ENCODE measurements around the gene RARA. TPM values are rescaled to one million over a fixed set of nuclear protein-coding genes. Genes with fewer than 3 reads are reported as not detected.

RARA gene
- polyA plus RNA-seq, 3 donors: 7.8 to 54.3 (median 44.0) TPM

DNA sequence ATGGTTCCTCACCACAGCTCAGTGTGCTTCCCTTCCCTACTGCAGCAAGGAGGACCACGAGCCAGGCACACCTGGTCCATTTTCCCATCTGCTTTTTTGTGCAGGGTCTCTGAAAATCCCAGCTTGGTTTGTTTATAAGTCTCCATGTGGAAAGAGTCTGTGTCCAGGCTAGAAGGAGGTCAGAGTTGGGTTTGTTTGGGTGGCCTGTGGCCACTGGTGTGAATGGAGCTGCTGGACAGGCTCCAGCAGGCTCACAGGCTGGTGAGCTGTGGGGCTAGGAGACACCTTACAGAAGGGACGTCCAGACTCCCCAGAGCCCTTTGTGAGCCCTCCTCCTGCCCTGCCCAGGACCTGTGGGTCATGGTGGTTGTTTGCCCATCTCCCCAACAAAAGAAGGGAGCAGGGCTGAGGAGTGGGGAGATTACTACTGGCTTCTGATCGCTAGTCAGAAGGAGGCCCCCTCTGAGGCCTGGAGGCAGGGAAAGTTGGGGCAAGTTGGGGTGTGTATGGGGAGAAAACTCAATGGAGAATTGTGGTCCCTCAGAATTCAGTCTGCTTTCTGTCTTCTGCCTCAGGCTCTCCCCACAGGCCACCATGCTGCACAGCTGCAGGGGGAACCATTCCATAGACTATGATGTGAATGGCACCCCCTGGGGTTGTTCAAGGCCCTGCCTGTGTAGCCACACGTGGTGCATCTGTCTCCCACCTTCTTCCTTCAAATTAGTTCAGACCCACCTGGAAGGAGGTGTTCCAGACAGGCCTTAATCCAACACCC, 4.1 kb downstream of the RARA start:
- H3K27ac ChIP-seq (ENCODE audit: low read depth, low read length): no peak overlapping the region
- 71 to 84% (median 77%) methylated on average over 4 of the region's 4 CpGs for WGBS, 3 donors

- 69 to 80% (median 80%) methylated on average over 6 to 7 of the region's 7 CpGs for WGBS, 3 donors
- no peak overlapping the region for H3K27ac ChIP-seq (ENCODE audit: low read depth, low read length)
Observed at GRCh38 chr17:40313668-40314583, 4.9 kb downstream of the RARA start.

GRCh38 chr17:40314584-40314956, 5.6 kb downstream of the RARA start:
- WGBS, 3 donors: 29 to 39% (median 31%) methylated on average over 3 of the region's 3 CpGs
- H3K27ac ChIP-seq (ENCODE audit: low read depth, low read length): no peak overlapping the region

GRCh38 chr17:40315206-40315605, 6.2 kb downstream of the RARA start:
- WGBS, 3 donors: 86 to 87% (median 87%) methylated on average over 3 of the region's 3 CpGs
- no peak overlapping the region for H3K27ac ChIP-seq (ENCODE audit: low read depth, low read length)

GRCh38 chr17:40315678-40316570, 6.9 kb downstream of the RARA start:
- no peak overlapping the region for H3K27ac ChIP-seq (ENCODE audit: low read depth, low read length)
- 54 to 63% (median 54%) methylated on average over 9 of the region's 9 CpGs for WGBS, 3 donors

DNA sequence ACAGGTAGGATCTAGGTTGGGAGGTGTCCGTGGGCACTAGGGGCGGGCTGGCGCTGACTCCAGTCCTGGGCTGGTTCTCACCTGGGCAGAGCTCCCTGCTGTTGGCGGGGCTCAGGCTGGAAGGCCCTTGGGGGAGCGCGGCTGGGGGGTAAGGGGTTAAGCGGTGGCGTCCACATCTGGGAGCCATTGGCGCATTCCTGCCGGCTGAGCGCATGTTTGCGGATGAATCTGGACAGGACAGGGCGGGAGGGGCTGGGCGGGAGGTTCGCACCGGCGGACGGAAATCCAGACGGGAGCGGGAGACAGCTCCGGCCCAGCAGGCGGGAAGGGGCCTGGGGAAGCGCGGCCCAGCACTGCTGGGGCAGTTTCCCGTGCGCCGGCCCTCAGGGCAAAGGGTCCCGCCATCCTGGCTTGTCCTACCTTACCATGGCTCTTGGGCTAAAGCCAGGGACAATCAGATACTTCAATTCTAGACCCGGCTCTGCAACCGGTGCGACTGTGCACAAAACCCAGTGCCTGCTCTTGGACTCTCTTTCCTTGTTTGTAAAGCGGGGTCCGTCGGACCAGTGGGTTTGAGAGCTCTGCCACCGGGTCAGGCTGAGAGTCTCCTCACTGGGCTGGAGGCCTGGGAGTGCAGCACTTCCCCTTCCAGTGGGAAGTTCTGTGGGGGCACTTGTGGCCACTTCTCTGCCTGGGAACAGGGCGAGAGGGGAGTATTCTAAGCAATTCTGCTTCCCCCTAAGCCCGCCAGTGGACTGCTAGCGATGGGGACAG, 7.8 kb downstream of the RARA start:
- H3K27ac ChIP-seq (ENCODE audit: low read depth, low read length): no peak overlapping the region
- 25 to 31% (median 28%) methylated on average over 35 to 38 of the region's 38 CpGs for WGBS, 3 donors

- no peak overlapping the region for H3K27ac ChIP-seq (ENCODE audit: low read depth, low read length)
- 7 to 10% (median 7%) methylated on average over 6 of the region's 6 CpGs for whole genome bisulfite sequencing, 3 donors
Observed at GRCh38 chr17:40317345-40317873, 8.4 kb downstream of the RARA start.

GRCh38 chr17:40317880-40318829, 9.2 kb downstream of the RARA start:
- peak overlapping the region; percentile 80 for H3K27ac ChIP-seq (ENCODE audit: low read depth, low read length)
- WGBS, 3 donors: 0% methylated on average over 67 to 70 of the region's 70 CpGs

DNA sequence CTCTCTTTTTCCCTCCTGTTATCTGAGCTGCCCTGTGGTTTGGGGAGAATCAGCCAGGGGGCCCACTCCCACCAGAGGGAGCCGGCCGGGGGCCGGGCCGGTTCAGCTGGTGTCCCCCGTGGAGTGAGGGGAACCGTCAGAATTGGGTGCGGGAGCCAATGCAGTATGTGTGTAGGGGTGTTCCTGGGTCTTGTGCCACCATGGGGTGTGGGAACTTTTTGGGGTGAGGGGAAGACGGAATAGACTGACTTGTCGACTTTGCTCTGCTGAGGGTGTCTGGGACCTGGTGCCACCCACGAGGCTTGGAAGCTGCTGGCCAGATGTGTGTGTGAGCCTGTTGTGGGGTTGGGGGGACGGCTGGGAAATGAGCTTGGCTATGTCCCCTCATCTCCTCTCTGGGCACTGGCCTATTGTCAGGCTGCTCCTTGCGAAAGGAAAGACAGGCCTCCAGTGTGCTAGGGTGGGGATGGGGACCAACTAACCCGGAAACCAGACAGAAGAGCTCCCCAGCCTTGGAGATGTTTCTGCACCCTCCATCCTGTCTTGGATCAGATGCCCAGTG, 9.9 kb downstream of the RARA start:
- H3K27ac ChIP-seq (ENCODE audit: low read depth, low read length): no peak overlapping the region
- WGBS, 3 donors: 8 to 9% (median 9%) methylated on average over 13 of the region's 13 CpGs

- WGBS, 3 donors: 43 to 50% (median 46%) methylated on average over 11 of the region's 11 CpGs
- H3K27ac ChIP-seq (ENCODE audit: low read depth, low read length): no peak overlapping the region
Observed at GRCh38 chr17:40319651-40320540, 10.9 kb downstream of the RARA start.

GRCh38 chr17:40320756-40321523, 12.0 kb downstream of the RARA start:
- no peak overlapping the region for H3K27ac ChIP-seq (ENCODE audit: low read depth, low read length)
- WGBS, 3 donors: 26 to 46% (median 29%) methylated on average over 19 of the region's 19 CpGs

DNA sequence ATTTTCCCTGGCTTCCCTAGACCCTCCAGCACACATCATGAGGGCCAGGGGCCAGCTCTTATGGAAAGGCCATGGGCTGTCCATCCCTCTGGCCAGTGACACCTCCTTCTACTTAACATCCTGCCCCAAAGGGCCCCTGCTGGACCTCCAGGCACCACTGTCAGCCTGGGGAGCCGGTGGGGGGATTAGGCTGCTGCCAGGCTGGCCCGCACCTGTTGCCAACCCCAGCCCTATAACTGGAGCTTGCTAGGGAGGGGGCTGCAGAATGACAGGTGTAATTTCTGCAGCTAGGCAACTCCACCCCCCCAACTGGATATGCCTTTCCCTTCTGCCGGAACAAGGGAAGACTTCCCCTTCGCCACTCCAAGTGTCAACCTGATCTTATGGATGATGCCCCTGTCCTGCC, 12.5 kb downstream of the RARA start:
- H3K27ac ChIP-seq (ENCODE audit: low read depth, low read length): peak overlapping the region; percentile 65
- WGBS, 3 donors: 35 to 43% (median 40%) methylated on average over 4 of the region's 4 CpGs

DNA sequence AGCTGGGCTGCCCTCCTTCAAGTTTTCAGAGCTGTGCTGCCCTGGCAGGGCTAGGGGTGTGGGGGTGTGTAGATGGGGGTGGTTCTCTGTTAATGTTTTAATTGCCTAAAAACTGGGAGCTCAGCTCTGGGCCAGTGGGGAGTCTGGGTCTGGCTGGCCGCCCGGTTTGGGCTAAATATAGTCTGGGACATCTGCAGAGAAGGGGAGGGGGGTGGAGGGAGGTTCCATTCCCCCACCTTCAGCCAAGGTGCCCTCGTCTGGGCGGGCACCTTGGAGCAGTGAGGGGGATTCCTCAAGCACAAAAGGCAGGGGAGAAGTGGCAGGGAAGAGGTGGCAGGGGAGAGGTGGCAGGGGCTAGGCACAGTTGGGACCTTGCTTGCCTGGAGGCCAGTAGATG, 13.0 kb downstream of the RARA start:
- peak overlapping the region; percentile 65 for H3K27ac ChIP-seq (ENCODE audit: low read depth, low read length)
- WGBS, 3 donors: 0 to 13% (median 10%) methylated on average over 4 of the region's 4 CpGs

DNA sequence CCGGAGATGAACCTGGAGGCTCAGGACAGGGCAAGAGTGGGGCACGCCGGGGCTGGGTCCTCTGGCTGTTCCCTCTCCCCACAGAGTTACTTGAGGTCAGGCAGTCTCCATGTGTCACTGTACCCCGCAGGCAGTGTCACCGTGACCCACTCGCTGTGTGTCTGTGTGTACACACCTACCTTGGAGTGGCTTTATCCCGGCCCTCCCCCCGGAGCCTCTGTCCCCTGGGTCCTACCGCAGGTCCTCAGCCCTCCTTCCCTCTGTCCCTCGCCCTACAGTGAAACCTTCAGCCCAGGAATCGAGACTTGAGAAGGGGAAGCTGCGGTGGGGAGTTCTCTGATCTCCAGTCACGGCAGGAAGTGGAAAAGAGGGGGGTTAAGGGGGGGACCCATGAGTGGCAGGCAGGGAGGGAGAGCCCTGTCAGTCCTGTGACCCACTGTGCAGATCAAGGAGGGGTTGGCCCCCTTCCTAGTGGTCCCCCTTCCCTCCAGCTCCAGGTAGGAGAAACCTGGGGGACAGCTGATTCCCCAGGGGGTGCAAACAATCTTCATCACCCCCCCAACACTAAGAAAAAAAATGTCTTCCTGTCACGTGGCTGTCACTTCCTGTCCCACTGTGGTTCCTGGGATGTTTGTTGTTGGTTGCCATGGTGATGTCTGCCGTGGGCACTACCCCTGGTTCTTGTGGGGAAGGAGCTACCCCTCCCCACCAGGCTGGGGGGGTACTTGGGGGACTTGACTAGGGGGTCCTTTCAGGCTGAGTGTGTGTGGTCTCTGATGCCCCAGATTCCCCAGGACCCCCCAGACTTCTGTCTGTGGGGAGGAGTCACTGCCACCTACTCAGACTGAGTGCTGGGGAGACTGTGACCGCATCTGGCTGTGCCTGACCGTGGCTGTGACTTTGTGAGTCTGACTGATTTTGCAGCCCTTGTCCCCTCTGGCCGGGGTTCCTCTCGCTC, 13.7 kb downstream of the RARA start:
- WGBS, 3 donors: 10 to 25% (median 16%) methylated on average over 19 of the region's 19 CpGs
- peak overlapping the region; percentile 65 for H3K27ac ChIP-seq (ENCODE audit: low read depth, low read length)
